PC-9 (cell line): Measurements from ENCODE around the gene THAP11.

ENCODE experiments used
- EZH2 ChIP-seq: fragments of 200-600 bp; sonication (generic); IDR thresholded peaks from 2 replicates; pipeline ENCODE4 v1.8.0; 2017; ENCODE audit warnings: antibody characterized with exemption, low read depth
- TF ChIP-seq, protein P1 (sequence below): fragments of 200-600 bp; sonication (generic); conservative IDR thresholded peaks from 2 replicates; pipeline ENCODE4 v1.6.1; 2017; ENCODE audit warnings: mixed run types, antibody characterized with exemption, mild to moderate bottlenecking, moderate library complexity

DNA sequence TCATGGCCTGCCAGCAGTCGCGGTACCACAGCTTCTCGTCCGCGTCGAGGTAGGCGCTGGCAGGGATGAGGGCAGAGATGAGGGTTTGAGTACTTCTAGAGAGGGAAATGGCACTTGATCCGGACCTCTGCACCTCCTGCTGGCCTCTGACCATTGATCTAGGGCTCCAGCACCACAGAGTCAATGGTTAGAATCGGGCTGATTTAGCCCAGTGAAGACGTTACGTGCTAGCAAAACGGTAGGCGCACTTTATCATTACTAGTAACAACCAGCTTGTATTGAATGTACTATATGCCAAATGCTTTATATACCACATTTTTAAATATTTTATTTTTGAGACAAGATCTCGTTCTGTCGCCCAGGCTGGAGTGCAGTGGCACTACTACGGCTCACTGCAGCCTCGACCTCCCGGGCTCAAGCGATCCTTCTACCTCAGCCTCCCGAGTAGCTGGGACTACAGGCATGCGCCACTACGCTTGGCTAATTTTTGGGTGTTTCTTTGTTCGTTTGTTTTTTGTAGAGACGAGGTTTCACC, 34.9 kb upstream of the THAP11 start:
- TF ChIP-seq, protein P1, sequence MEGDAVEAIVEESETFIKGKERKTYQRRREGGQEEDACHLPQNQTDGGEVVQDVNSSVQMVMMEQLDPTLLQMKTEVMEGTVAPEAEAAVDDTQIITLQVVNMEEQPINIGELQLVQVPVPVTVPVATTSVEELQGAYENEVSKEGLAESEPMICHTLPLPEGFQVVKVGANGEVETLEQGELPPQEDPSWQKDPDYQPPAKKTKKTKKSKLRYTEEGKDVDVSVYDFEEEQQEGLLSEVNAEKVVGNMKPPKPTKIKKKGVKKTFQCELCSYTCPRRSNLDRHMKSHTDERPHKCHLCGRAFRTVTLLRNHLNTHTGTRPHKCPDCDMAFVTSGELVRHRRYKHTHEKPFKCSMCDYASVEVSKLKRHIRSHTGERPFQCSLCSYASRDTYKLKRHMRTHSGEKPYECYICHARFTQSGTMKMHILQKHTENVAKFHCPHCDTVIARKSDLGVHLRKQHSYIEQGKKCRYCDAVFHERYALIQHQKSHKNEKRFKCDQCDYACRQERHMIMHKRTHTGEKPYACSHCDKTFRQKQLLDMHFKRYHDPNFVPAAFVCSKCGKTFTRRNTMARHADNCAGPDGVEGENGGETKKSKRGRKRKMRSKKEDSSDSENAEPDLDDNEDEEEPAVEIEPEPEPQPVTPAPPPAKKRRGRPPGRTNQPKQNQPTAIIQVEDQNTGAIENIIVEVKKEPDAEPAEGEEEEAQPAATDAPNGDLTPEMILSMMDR = no peak; the same call in 1 of the 2 replicates
- TF ChIP-seq EZH2 = no peak
